Neuronal stem cell (in vitro differentiated cells): ENCODE data around the gene PRKCE.

Experiments
- DNase-seq: peaks from one replicate; pipeline ENCODE4 v3.0.0-alpha.2; 2013; ENCODE audit warnings: low spot score
- H2AFZ ChIP-seq: one replicate; pipeline ENCODE4 v1.6.1; 2013; ENCODE audit warnings: mild to moderate bottlenecking, low read length, inconsistent platforms
- H2AK5ac ChIP-seq: 2 replicates; pipeline ENCODE4 v1.6.1; 2013; ENCODE audit warnings: low read depth, mild to moderate bottlenecking, inconsistent platforms, low read length, moderate library complexity, mixed read lengths
- H2BK120ac ChIP-seq: 2 replicates; pipeline ENCODE4 v1.6.1; 2013; ENCODE audit warnings: low read depth, mild to moderate bottlenecking, inconsistent platforms, low read length, moderate library complexity, mixed read lengths
- H2BK12ac ChIP-seq: one replicate; pipeline ENCODE4 v1.6.1; 2013; ENCODE audit warnings: low read length, inconsistent platforms
- H2BK15ac ChIP-seq: 2 replicates; pipeline ENCODE4 v1.6.1; 2013; ENCODE audit warnings: mild to moderate bottlenecking, low read length, inconsistent platforms, mixed read lengths
- H2BK5ac ChIP-seq: one replicate; pipeline ENCODE4 v1.6.1; 2013; ENCODE audit warnings: inconsistent platforms, mild to moderate bottlenecking, low read length, moderate library complexity
- H3K14ac ChIP-seq: one replicate; pipeline ENCODE4 v1.6.1; 2013; ENCODE audit warnings: low read length, inconsistent platforms
- H3K18ac ChIP-seq: 2 replicates; pipeline ENCODE4 v1.6.1; 2013; ENCODE audit warnings: low read length, inconsistent platforms
- H3K23ac ChIP-seq: 2 replicates; pipeline ENCODE4 v1.6.1; 2013; ENCODE audit warnings: low read depth, mild to moderate bottlenecking, mixed read lengths, low read length, inconsistent platforms; ENCODE audit not compliant: poor library complexity
- H3K27ac ChIP-seq: replicated peaks from 3 replicates; pipeline ENCODE4 v1.5.1; 2013; ENCODE audit warnings: low read length, inconsistent platforms
- H3K27me3 ChIP-seq, 3 experiments: 2 replicates each; pipeline ENCODE4 v1.6.1; 2013; ENCODE audit warnings: low read length in 3 of 3, mild to moderate bottlenecking in 2 of 3, inconsistent platforms in 1 of 3, low read depth in 1 of 3, mixed read lengths in 1 of 3, moderate library complexity in 1 of 3; ENCODE audit not compliant: control insufficient read depth in 3 of 3, insufficient read depth in 3 of 3
- H3K36me3 ChIP-seq, 2 donors: replicated peaks in 1 of 2; 2 replicates each; pipeline ENCODE4 v1.6.1; 2013; ENCODE audit warnings: low read length in 2 of 2; ENCODE audit not compliant: control insufficient read depth in 2 of 2, insufficient read depth in 2 of 2
- H3K4ac ChIP-seq: 2 replicates; pipeline ENCODE4 v1.6.1; 2013; ENCODE audit warnings: inconsistent platforms, mild to moderate bottlenecking, low read length, moderate library complexity
- H3K4me1 ChIP-seq, 2 donors: 1 replicate in 1 of 2; 2 replicates in 1 of 2; pipeline ENCODE4 v1.6.1; 2013; ENCODE audit warnings: low read length in 2 of 2, low read depth in 1 of 2; ENCODE audit not compliant: control insufficient read depth in 2 of 2, insufficient read depth in 1 of 2
- H3K4me2 ChIP-seq: one replicate; pipeline ENCODE4 v1.6.1; 2013; ENCODE audit warnings: mild to moderate bottlenecking, low read length, inconsistent platforms; ENCODE audit not compliant: insufficient read depth, poor library complexity, severe bottlenecking
- H3K4me3 ChIP-seq, 2 donors: 2 replicates each; pipeline ENCODE4 v1.5.1; 2013; ENCODE audit warnings: low read length in 2 of 2, mild to moderate bottlenecking in 2 of 2, inconsistent platforms in 1 of 2, moderate library complexity in 1 of 2
- H3K79me1 ChIP-seq: one replicate; pipeline ENCODE4 v1.6.1; 2013; ENCODE audit warnings: low read depth, mild to moderate bottlenecking, inconsistent platforms, low read length, moderate library complexity
- H3K9ac ChIP-seq: one replicate; pipeline ENCODE4 v1.6.1; 2013; ENCODE audit warnings: mild to moderate bottlenecking, low read depth, low read length, inconsistent platforms; ENCODE audit not compliant: poor library complexity
- H3K9me3 ChIP-seq, 2 donors: replicated peaks in 1 of 2; 2 replicates each; pipeline versions ENCODE3 to v1.6.1; 2013; ENCODE audit warnings: low read length in 2 of 2, mild to moderate bottlenecking in 2 of 2, inconsistent platforms in 1 of 2, low read depth in 1 of 2, mixed read lengths in 1 of 2, moderate library complexity in 1 of 2; ENCODE audit not compliant: control insufficient read depth in 2 of 2, insufficient read depth in 1 of 2
- H4K8ac ChIP-seq: one replicate; pipeline ENCODE4 v1.6.1; 2013; ENCODE audit warnings: low read depth, mild to moderate bottlenecking, inconsistent platforms, low read length, moderate library complexity
- H4K91ac ChIP-seq: one replicate; pipeline ENCODE4 v1.6.1; 2013; ENCODE audit warnings: low read length, low read depth, mild to moderate bottlenecking, inconsistent platforms; ENCODE audit not compliant: poor library complexity
- WGBS, 2 donors: extraction: QIAGEN DNeasy Blood & Tissue Kit; methylation state at CpG; one replicate each; pipeline ENCODE4 v1.1.7; 2013; ENCODE audit warnings: missing lambda C conversion rate in 2 of 2, mixed read lengths in 1 of 2; ENCODE audit not compliant: insufficient read length in 2 of 2, insufficient replicate concordance in 1 of 2; ENCODE audit errors: extremely low coverage in 2 of 2; 5-methylcytosine and 5-hydroxymethylcytosine counted together

Gene PRKCE

DNA sequence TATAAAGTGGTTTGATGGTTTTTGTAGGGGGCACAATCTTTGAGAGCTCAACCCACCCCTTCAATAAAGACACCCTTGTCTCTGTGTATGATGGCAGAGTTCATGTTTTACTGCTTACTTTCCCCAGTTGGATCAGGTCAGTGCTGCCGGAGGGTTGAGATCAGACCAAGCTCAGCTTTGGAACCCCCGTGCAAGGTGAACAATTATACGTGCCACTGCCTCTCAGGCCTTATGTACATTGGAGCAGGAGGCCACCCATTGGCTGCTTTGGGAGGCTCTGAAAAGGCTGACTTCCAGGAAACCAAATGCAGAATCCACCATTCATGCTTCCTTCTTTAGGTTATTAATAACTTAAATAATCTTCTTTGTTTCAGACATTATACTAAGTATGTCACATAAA, 542.4 kb downstream of the PRKCE start:
- no peaks in the 10 kb centered on the region for H3K36me3 ChIP-seq
- no peak overlapping the region for H2BK12ac ChIP-seq
- no peak overlapping the region for H2AK5ac ChIP-seq
- no peak overlapping the region for H3K23ac ChIP-seq
- WGBS, 2 donors, result no CpG with 5 or more reads among the region's 3 CpGs
- no peak overlapping the region for H3K4me3 ChIP-seq
- H3K4me2 ChIP-seq, result no peak overlapping the region
- H2BK5ac ChIP-seq, result no peak overlapping the region
- no peak overlapping the region for H2BK15ac ChIP-seq
- H4K8ac ChIP-seq, result no peak overlapping the region
- peaks cover 0 to 5% (median 0%) of the 10 kb centered on the region in 3 experiments for H3K27me3 ChIP-seq
- H3K9me3 ChIP-seq, result no peaks in the 10 kb centered on the region
- H3K18ac ChIP-seq, result no peak overlapping the region
- no peak overlapping the region for H2BK120ac ChIP-seq
- no peak overlapping the region for H3K4ac ChIP-seq
- peaks cover 0 to 6% of the 10 kb centered on the region in 2 donors for H3K4me1 ChIP-seq
- DNase-seq, result no peak
- H4K91ac ChIP-seq, result no peak overlapping the region
- H2AFZ ChIP-seq, result no peak overlapping the region
- H3K79me1 ChIP-seq, result no peaks in the 10 kb centered on the region
- H3K27ac ChIP-seq, result no peak overlapping the region
- no peak overlapping the region for H3K9ac ChIP-seq
- no peak overlapping the region for H3K14ac ChIP-seq

DNA sequence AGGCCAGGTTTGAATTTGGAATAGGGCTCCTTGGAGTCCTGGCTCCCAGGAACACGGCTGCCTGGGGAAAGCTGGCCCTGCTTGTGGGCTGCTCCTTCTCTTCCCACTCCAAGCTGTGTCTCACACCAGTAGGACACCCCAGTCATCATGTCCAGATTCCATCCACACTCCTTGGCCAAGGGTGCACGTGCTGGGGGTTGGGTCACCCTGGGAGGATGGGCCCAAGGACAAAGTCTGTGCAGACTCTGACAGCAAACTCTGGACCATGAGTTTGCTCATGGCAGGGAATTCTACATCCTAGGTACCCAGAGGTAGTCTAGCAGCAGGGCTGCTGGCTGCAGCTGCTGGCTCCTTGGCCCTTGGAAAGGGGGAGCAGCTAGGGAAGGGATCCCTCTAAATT, 543.4 kb downstream of the PRKCE start:
- Histone ChIP-seq H2BK15ac (no peak overlapping the region), H3K4ac (no peak overlapping the region), H3K23ac (no peak overlapping the region)

DNA sequence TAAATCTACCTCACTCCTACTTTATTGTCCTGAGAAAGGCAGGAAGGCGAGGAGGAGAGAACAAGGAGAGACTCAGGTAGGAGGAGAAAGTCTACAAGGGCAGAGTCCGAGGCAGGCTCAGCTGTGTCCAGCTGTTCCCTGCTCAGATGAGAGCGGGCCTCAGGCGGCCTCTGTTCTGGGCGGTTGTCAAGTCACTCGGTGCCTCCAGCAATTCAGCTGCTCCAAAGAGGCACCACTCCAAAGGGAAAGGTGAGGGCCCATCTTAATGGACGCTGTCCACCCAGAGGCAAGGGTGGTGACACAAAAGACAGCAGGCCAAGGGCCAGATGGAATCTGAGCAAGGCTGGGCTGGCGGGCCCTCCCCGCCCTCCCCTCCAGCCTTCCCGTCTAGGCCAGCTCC, 544.3 kb downstream of the PRKCE start:
- Histone ChIP-seq H3K27me3 (peaks cover 0 to 6% (median 0%) of the 10 kb centered on the region in 3 experiments), H2BK12ac (no peak overlapping the region), H3K9ac (no peak overlapping the region), H3K79me1 (no peaks in the 10 kb centered on the region), H3K27ac (no peak overlapping the region), H4K91ac (no peak overlapping the region), H3K4me1 (peaks cover 0 to 6% of the 10 kb centered on the region in 2 donors), H2BK120ac (no peak overlapping the region), H3K4me3 (no peak overlapping the region), H4K8ac (no peak overlapping the region), H2AFZ (no peak overlapping the region), H3K36me3 (no peaks in the 10 kb centered on the region), H3K4me2 (no peak overlapping the region), H3K14ac (no peak overlapping the region), H2AK5ac (no peak overlapping the region), H3K23ac (no peak overlapping the region), H2BK15ac (no peak overlapping the region), H2BK5ac (no peak overlapping the region), H3K4ac (no peak overlapping the region), H3K9me3 (no peaks in the 10 kb centered on the region), H3K18ac (no peak overlapping the region)
- WGBS, 2 donors, result no CpG with 5 or more reads among the region's 10 CpGs
- DNase-seq, result no peak

More for the DNA sequence above, 543.4 kb downstream of the PRKCE start:
- Histone ChIP-seq H3K4me2 (no peak overlapping the region), H3K27ac (no peak overlapping the region), H3K18ac (peak overlapping the region; percentile 5), H3K14ac (no peak overlapping the region), H3K27me3 (peaks cover 0 to 5% (median 0%) of the 10 kb centered on the region in 3 experiments), H2AFZ (no peak overlapping the region), H3K4me1 (peaks cover 0 to 6% of the 10 kb centered on the region in 2 donors), H3K9ac (no peak overlapping the region), H4K8ac (no peak overlapping the region), H3K79me1 (no peaks in the 10 kb centered on the region), H2BK5ac (no peak overlapping the region), H3K9me3 (no peaks in the 10 kb centered on the region), H2AK5ac (no peak overlapping the region), H3K36me3 (no peaks in the 10 kb centered on the region), H4K91ac (no peak overlapping the region), H2BK120ac (no peak overlapping the region), H3K4me3 (no peak overlapping the region), H2BK12ac (no peak overlapping the region)
- no CpG with 5 or more reads among the region's 2 CpGs for WGBS, 2 donors
- no peak for DNase-seq

DNA sequence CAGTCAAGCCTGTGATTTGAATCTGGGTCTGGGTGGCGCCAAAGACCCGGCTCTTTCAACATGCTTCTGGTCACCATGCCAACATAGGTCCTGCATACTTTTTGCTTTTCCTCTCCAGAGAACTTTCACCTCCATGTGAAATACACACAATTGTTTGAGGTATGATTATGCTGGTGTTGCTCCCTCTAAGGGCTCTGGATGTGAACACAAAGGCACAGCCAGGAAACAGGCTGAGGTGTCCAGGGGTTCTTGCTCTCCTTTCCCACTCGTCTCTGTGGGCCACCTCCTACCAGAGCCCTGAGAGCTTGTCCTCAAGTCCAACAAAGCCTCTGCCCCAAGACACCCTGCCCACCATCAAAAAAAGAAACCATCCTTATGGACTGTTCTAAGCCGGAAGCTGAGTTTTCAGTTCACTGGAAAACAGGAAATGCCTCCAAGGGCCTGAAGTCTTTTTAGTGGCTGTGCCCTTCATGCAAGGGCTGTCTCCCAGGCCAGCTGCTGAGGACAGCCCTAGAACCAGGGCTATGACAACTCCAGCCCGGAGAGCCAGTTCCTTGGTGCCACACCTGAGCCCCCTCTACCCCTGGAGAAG, 545.5 kb downstream of the PRKCE start:
- Histone ChIP-seq H2BK120ac (no peak overlapping the region), H3K9me3 (peaks cover 0 to 8% of the 10 kb centered on the region in 2 donors), H2BK15ac (no peak overlapping the region), H3K14ac (no peak overlapping the region), H2BK12ac (no peak overlapping the region), H2AK5ac (no peak overlapping the region), H4K8ac (no peak overlapping the region), H2AFZ (peak overlapping the region; percentile 60), H3K79me1 (no peaks in the 10 kb centered on the region), H3K9ac (no peak overlapping the region), H3K23ac (no peak overlapping the region), H3K4ac (no peak overlapping the region), H2BK5ac (no peak overlapping the region), H3K4me2 (no peak overlapping the region), H3K27ac (no peak overlapping the region), H3K36me3 (no peaks in the 10 kb centered on the region), H3K4me3 (no peak overlapping the region), H3K18ac (peak overlapping the region; percentile 40), H3K27me3 (peaks cover 0 to 9% (median 0%) of the 10 kb centered on the region in 3 experiments), H3K4me1 (peaks cover 0 to 6% of the 10 kb centered on the region in 2 donors), H4K91ac (no peak overlapping the region)
- no CpG with 5 or more reads among the region's 5 CpGs for WGBS, 2 donors
- DNase-seq, result no peak
